Islet of Langerhans (tissue), 1 donor: ENCODE data around the gene TUBB4B.

Experiments used
- FAIRE-seq: peaks from one replicate; lab custom pipeline; 2011; peaks lifted over from hg19 to GRCh38; lab: Jason Lieb, UNC

Gene TUBB4B

GRCh38 chr9:137253717-137254623 lies 12.9 kb downstream of the TUBB4B start:
- FAIRE-seq: no peak

- FAIRE-seq: no peak
Observed at GRCh38 chr9:137254624-137255447, 13.7 kb downstream of the TUBB4B start, which contains the start of gene NELFB. NELFB (plus strand) TSS chr9:137255327.

DNA sequence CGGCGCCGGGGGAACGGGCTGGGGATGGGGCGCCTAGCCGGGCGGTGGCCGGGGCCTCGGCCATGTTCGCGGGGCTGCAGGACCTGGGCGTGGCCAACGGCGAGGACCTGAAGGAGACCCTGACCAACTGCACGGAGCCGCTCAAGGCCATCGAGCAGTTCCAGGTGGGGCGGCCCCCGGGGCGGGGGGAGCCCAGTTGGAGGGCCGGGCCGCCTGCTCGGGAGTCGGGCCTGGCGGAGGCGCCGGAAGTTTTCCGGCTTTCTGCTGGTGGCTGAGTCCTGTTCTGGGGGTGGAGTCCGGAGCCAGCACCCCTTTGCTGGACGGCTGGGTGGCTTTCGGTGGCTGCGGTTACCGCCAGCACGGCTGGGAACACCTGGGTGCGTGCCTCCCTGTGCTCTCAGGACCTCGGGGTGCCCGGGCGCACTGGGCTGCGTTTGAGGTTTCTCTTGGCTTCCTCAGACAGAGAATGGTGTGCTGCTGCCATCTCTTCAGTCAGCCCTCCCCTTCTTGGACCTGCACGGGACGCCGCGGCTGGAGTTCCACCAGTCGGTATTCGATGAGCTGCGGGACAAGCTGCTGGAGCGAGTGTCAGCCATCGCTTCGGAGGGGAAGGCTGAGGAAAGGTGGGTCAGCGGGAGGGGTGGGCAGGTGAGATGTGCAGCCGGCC lies 14.5 kb downstream of the TUBB4B start:
- FAIRE-seq: no peak

GRCh38 chr9:137256362-137256761 lies 15.3 kb downstream of the TUBB4B start:
- FAIRE-seq: no peak

GRCh38 chr9:137256856-137257255 lies 15.8 kb downstream of the TUBB4B start:
- FAIRE-seq: no peak

DNA sequence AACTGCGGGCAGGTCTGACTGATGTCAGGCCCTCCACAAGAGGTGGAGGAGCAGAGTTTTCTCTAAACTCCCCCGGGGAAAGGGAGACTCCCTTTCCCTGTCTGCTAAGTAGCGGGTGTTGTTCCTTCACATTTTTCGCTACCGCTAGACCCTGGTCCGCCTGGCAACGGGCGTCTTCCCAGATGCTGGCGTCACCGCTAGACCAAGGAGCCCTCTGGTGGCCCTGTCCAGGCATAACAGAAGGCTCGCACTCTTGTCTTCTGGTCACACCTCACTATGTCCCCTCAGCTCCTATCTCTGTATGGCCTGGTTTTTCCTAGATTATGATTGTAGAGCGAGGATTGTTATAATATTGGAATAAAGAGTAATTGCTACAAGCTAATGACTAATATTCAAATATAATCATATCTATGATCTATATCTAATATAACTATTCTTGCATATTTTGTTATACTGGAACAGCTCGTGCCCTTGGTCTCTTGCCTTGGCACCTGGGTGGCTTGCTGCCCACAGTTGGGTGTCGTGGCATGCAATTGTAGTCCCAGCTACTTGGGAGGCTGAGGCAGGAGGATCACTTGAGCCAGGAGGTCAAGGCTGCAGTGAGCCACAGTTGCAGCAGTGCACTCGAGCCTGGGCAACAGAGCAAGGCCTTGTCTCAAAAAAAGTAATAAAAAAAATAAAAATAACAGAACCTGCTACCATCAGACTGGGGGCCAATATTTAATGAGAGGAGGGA lies 21.3 kb downstream of the TUBB4B start:
- peak; percentile 13 for FAIRE-seq

DNA sequence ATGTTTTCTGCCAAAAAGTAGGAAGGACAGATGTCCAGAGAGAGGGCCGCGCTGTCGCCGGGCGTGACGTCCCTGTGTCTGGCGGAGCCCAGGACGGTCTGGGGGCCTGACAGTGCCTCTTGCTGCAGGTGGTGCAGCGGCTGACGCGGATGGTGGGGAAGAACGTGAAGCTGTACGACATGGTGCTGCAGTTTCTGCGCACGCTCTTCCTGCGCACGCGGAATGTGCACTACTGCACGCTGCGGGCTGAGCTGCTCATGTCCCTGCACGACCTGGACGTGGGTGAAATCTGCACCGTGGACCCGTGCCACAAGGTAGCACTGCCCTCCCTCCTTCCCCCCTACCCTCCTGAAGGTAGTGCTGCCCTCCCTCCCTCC lies 21.8 kb downstream of the TUBB4B start:
- no peak for FAIRE-seq

DNA sequence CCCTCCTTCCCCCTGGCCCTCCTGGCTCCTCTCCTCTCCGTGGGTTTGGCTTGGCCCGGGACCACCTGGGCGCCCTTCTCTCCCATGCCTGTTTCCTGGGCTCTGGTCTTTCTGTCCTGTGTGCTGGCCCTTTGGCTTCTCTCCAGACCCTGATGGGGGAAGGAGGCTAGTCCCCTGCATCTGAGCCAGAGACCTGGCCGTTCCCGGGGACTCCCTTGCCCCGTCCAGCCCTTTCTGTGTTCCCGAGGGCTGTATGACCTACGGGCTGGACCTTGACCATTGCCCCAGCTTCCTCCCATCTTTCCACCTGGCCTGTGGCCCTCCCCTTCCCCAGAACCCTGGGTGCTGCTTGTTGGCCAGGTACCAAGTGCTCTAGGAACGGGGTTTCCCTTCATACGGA lies 22.4 kb downstream of the TUBB4B start:
- FAIRE-seq: no peak

DNA sequence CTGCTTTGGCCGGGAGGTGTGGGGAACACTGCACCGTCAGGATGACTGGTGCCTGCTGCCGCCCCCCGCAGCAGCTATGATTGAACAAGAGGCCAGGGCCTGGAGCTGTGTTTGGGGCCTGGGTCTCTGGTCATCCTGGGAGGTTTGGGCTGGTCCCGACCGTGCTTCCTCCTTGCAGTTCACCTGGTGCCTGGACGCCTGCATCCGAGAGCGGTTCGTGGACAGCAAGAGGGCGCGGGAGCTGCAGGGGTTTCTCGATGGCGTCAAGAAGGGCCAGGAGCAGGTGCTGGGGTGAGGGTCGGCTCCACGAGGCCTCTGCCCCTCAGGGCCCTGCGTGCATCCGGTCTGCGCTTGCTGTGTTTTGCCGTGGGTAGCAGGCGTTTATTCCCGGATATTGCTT lies 23.0 kb downstream of the TUBB4B start:
- no peak for FAIRE-seq

DNA sequence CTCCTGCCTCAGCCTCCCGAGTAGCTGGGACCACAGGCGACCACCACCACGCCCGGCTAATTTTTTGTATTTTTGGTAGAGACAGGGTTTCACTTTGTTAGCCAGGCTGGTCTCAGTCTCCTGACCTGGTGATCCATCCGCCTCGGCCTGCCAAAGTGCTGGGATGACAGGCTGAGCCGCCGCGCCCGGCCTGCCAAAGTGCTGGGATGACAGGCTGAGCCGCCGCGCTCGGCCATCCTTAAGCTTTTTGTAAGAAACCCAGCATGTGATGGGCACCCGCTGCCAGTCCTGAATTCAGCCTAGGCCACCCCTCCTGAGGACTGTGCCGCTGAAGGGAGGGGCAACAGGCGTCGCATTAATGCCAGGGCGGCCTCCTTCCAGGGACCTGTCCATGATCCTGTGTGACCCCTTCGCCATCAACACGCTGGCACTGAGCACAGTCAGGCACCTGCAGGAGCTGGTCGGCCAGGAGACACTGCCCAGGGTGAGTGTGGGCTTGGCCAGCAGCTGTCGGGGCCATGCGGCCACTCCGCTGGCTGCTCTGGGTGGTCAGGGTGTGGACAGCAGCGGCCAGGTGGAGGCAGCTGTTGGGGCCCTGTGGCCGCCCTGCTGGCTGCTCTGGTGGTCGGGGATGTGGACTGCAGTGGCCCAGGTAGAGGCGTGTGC lies 24.5 kb downstream of the TUBB4B start:
- FAIRE-seq: no peak

DNA sequence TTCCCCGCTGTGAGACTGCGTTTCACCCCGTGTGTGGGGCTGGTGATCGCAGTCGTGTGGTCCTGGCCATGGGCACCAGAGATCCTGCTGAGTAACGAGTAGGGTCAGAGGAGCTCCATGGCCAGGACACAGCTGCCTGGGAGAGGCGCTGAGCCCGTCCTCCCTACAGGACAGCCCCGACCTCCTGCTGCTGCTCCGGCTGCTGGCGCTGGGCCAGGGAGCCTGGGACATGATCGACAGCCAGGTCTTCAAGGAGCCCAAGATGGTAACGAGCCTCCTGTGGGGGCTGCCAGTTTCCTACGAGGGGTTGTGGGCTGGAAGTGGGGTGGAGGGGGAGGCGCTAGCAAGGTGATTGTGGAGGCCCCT lies 25.1 kb downstream of the TUBB4B start:
- no peak for FAIRE-seq

DNA sequence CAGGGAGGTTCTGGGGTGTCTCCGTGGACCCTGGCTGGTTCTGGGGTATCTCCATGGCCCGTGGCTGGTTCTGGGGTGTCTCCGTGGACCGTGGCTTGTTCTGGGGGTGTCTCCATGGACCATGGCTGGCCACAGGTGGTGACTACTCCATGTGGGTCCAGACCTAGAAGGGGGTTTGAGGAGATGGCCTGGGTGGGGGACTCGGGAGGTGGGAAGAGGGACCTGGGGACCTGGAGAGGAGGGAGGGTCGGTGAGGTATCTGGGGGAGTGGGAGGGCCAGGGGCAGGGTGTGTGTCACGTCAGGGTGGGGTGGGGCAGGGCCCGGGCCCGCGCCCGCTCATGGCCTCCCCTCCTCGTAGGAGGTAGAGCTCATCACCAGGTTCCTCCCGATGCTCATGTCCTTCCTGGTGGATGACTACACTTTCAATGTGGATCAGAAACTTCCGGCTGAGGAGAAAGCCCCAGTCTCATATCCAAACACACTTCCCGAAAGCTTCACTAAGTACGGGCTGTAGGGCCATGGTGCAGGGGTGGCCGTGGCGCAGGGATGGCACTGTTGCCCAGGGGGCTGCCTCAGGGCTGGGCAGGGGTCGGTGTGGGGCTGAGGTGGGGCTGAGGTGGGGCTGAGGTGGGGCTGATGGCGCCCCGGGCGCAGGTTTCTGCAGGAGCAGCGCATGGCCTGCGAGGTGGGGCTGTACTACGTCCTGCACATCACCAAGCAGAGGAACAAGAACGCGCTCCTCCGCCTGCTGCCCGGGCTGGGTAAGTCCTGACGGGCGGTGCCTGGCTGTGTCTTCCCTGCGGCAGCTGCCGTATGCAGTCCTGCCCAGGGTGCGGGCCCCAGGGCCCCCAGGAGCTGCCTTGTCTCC lies 25.7 kb downstream of the TUBB4B start:
- no peak for FAIRE-seq

DNA sequence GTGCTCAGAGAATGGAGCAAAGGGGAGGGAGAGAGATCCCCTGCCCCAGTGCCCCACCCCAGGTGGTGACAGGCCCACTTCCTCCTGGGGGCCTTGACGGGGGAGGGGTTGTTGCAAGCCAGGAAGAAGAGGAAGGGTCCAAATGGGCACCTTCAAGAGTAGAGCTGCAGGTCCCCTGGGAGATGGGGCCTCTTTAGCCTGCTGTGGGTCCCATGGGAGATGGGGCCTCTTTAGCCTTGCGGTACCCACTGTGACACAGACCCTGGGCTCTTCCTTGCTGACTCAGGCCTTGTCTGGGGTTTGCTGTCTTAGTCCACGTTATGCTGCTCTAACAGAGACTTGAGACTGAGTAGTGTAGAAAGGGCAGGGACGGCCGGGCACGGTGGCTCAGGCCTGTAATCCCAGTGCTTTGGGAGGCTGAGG lies 26.9 kb downstream of the TUBB4B start:
- FAIRE-seq: no peak

- FAIRE-seq: no peak
Observed at GRCh38 chr9:137268538-137269201, 27.6 kb downstream of the TUBB4B start.

- peak; percentile 36 for FAIRE-seq
Observed at GRCh38 chr9:137269231-137269772, 28.2 kb downstream of the TUBB4B start.

DNA sequence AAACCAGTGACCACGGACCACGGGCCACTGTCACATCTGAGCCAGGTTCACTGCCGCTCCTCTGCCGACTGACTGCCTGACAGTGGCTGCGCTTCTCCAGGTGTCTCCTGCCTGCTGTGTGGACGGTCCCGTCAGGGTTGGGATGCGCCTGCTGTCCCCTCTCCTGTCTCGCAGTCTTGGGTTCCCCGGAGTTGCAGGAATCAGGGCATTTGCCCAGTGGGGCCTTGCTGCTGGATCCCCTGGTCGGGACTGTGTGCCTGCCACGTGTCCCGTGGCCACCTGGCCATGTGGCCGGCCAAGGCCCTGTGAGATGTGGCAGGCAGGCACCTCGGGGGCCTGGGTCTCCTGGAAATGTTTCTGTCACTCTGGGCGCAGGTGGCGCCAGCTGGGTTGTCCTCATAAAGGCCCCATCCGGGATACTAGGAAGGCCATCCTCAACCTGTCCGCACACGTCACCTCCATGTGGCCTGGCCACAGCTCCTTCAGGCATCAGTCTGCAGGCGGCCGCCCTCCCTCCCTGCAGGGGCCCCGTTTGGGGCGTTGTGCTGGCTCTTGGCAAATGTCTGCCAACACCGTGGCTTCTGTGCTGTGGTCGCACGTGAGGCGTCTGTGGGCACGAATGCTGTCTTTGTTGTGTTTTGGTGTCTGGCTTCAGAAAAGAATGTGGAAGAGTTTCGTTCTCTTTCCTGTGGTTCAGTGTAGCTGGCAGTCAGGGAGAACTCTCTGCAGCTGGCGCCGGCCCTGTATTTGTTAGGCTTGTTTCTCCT lies 30.0 kb downstream of the TUBB4B start:
- no peak for FAIRE-seq

GRCh38 chr9:137271696-137272076 lies 30.6 kb downstream of the TUBB4B start:
- no peak for FAIRE-seq

DNA sequence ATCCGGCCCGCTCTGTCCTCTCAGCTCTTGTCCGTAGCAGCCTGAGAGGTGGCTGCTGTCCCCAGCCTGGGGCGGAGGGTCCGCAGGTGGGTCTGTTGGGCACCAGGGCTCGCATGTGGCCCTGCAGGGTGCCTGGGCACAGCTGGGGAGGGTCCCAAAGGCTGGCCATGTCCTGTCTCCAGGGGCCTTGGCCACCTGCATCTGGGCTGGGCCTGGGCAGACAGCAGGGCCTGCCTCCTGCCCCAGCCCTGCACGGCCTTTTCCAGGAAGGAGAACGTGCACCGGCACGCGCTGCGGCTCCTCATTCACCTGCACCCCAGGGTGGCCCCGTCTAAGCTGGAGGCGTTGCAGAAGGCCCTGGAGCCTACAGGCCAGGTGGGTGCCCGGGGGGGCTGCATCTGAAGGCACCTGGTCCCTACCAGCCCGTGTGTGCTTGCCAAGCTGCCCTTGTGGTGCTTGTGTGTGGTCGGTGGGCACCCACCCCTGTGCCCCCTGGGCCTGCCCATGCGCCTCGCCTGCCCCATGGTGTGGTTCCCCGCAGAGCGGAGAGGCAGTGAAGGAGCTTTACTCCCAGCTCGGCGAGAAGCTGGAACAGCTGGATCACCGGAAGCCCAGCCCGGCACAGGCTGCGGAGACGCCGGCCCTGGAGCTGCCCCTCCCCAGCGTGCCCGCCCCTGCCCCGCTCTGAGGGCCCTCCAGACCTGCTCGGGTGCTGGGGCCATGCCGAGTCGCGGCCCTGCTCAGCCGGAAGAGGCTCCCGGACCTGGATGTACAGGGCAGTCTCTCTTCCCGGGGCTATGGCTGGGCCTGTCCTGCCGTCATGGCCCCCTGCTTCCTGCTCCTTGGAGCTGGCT lies 31.4 kb downstream of the TUBB4B start:
- no peak for FAIRE-seq
